ENCODE results near the gene ZC3H12D.
A peak's percentile ranks its signal among the peaks of the same experiment; 100 is the strongest.

Gene ZC3H12D

DNA sequence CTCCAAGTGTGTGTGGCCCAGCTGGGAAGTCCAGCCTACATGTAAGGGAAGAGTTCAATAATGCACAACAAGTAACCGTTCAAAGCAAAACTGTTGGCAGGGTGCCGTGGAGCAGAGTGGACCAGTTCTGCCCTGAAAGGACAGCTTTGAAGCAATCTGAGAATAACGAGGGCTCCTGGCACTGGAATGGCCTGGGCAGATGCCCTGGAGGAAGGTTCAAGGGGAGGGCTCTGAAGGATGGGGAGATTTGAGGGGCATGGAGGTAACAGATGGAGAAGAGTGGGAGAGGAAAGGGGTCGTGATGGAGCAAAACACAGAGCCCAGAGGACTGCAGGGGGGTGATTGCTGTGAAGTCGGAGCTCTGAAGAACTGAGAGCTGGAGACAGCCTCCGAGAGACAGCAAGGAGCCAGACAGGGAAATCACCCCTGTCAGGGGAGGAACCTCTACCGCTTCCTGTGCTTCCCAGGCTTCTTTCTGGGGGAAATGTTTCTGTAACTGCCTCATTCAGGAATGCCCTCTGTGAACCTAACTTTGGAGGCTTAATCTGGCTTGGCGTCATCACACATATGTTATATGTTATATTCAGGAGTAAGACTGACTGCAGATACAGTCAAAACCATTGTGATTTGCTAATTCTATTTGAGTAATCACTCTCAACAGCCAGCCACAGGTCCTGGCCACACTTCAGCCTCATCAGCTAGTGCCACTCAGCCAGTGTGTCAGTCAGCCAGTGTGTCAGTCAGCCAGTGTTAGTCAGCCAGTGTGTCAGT lies 41.2 kb downstream of the ZC3H12D start:
- no peak overlapping the region for H3K4me2 ChIP-seq (ENCODE audit: insufficient read depth, low read length, poor library complexity, severe bottlenecking)
- no peak overlapping the region for H3K9ac ChIP-seq (ENCODE audit: low read depth, low read length, poor library complexity)
- H2AFZ ChIP-seq (ENCODE audit: low read length), result no peak overlapping the region
- H2BK15ac ChIP-seq (ENCODE audit: low read length), result no peak overlapping the region
- H2BK120ac ChIP-seq (ENCODE audit: low read depth, low read length), result no peak overlapping the region
- H3K4me1 ChIP-seq (ENCODE audit: control insufficient read depth in 2 of 2, insufficient read depth in 1 of 2, low read depth in 1 of 2, low read length in 2 of 2), result peaks cover 0 to 3% of the 10 kb centered on the region in 2 donors
- H2AK5ac ChIP-seq (ENCODE audit: low read depth, low read length), result no peak overlapping the region
- H4K91ac ChIP-seq (ENCODE audit: low read depth, low read length, poor library complexity), result no peak overlapping the region
- H3K4me3 ChIP-seq (ENCODE audit: low read length in 2 of 2), result peak overlapping the region in 1 of 2 donors; percentile 10
- H4K8ac ChIP-seq (ENCODE audit: low read depth, low read length), result no peak overlapping the region
- no peak overlapping the region for H3K14ac ChIP-seq (ENCODE audit: low read length)
- no peak overlapping the region for H2BK12ac ChIP-seq (ENCODE audit: low read length)
- no peak for DNase-seq (ENCODE audit: low spot score)
- H3K4ac ChIP-seq (ENCODE audit: low read length), result no peak overlapping the region
- no peaks in the 10 kb centered on the region for H3K79me1 ChIP-seq (ENCODE audit: low read depth, low read length)
- no peak overlapping the region for H3K27ac ChIP-seq (replicated peaks; ENCODE audit: low read length)
- H2BK5ac ChIP-seq (ENCODE audit: low read length), result no peak overlapping the region
- H3K27me3 ChIP-seq (ENCODE audit: control insufficient read depth in 3 of 3, insufficient read depth in 3 of 3, low read depth in 1 of 3, low read length in 3 of 3), result peaks cover 0 to under 1% (median 0%) of the 10 kb centered on the region in 3 experiments
- no peaks in the 10 kb centered on the region for H3K36me3 ChIP-seq (replicated peaks in 1 of 2; ENCODE audit: control insufficient read depth in 2 of 2, insufficient read depth in 2 of 2, low read length in 2 of 2)
- no peak overlapping the region for H3K23ac ChIP-seq (ENCODE audit: low read depth, low read length, poor library complexity)
- H3K9me3 ChIP-seq (replicated peaks in 1 of 2; ENCODE audit: control insufficient read depth in 2 of 2, insufficient read depth in 1 of 2, low read depth in 1 of 2, low read length in 2 of 2), result peaks cover 0 to 4% of the 10 kb centered on the region in 2 donors
- no peak overlapping the region for H3K18ac ChIP-seq (ENCODE audit: low read length)
- no CpG with 5 or more reads among the region's 8 CpGs for WGBS, 2 donors (ENCODE audit: extremely low coverage in 2 of 2, insufficient read length in 2 of 2, insufficient replicate concordance in 1 of 2)

GRCh38 chr6:149441740-149442139 lies 43.1 kb downstream of the ZC3H12D start:
- no peak overlapping the region for H4K91ac ChIP-seq (ENCODE audit: low read depth, low read length, poor library complexity)
- WGBS, 2 donors (ENCODE audit: extremely low coverage in 2 of 2, insufficient read length in 2 of 2, insufficient replicate concordance in 1 of 2), result no CpG with 5 or more reads among the region's 9 CpGs
- H3K14ac ChIP-seq (ENCODE audit: low read length), result no peak overlapping the region
- H3K27ac ChIP-seq (replicated peaks; ENCODE audit: low read length), result no peak overlapping the region
- peaks cover 0 to 4% of the 10 kb centered on the region in 2 donors for H3K9me3 ChIP-seq (replicated peaks in 1 of 2; ENCODE audit: control insufficient read depth in 2 of 2, insufficient read depth in 1 of 2, low read depth in 1 of 2, low read length in 2 of 2)
- no peak overlapping the region for H3K4me3 ChIP-seq (ENCODE audit: low read length in 2 of 2)
- no peak overlapping the region for H2AK5ac ChIP-seq (ENCODE audit: low read depth, low read length)
- H2BK12ac ChIP-seq (ENCODE audit: low read length), result no peak overlapping the region
- H2AFZ ChIP-seq (ENCODE audit: low read length), result peak overlapping the region; percentile 66
- no peak overlapping the region for H2BK15ac ChIP-seq (ENCODE audit: low read length)
- no peak overlapping the region for H3K9ac ChIP-seq (ENCODE audit: low read depth, low read length, poor library complexity)
- H4K8ac ChIP-seq (ENCODE audit: low read depth, low read length), result no peak overlapping the region
- DNase-seq (ENCODE audit: low spot score), result no peak
- no peak overlapping the region for H3K4ac ChIP-seq (ENCODE audit: low read length)
- H3K4me1 ChIP-seq (ENCODE audit: control insufficient read depth in 2 of 2, insufficient read depth in 1 of 2, low read depth in 1 of 2, low read length in 2 of 2), result peaks cover 0 to 3% of the 10 kb centered on the region in 2 donors
- H3K23ac ChIP-seq (ENCODE audit: low read depth, low read length, poor library complexity), result no peak overlapping the region
- H2BK5ac ChIP-seq (ENCODE audit: low read length), result no peak overlapping the region
- H3K27me3 ChIP-seq (ENCODE audit: control insufficient read depth in 3 of 3, insufficient read depth in 3 of 3, low read depth in 1 of 3, low read length in 3 of 3), result no peaks in the 10 kb centered on the region
- no peak overlapping the region for H3K4me2 ChIP-seq (ENCODE audit: insufficient read depth, low read length, poor library complexity, severe bottlenecking)
- no peaks in the 10 kb centered on the region for H3K79me1 ChIP-seq (ENCODE audit: low read depth, low read length)
- H2BK120ac ChIP-seq (ENCODE audit: low read depth, low read length), result no peak overlapping the region
- no peaks in the 10 kb centered on the region for H3K36me3 ChIP-seq (replicated peaks in 1 of 2; ENCODE audit: control insufficient read depth in 2 of 2, insufficient read depth in 2 of 2, low read length in 2 of 2)
- H3K18ac ChIP-seq (ENCODE audit: low read length), result peak overlapping the region; percentile 21

DNA sequence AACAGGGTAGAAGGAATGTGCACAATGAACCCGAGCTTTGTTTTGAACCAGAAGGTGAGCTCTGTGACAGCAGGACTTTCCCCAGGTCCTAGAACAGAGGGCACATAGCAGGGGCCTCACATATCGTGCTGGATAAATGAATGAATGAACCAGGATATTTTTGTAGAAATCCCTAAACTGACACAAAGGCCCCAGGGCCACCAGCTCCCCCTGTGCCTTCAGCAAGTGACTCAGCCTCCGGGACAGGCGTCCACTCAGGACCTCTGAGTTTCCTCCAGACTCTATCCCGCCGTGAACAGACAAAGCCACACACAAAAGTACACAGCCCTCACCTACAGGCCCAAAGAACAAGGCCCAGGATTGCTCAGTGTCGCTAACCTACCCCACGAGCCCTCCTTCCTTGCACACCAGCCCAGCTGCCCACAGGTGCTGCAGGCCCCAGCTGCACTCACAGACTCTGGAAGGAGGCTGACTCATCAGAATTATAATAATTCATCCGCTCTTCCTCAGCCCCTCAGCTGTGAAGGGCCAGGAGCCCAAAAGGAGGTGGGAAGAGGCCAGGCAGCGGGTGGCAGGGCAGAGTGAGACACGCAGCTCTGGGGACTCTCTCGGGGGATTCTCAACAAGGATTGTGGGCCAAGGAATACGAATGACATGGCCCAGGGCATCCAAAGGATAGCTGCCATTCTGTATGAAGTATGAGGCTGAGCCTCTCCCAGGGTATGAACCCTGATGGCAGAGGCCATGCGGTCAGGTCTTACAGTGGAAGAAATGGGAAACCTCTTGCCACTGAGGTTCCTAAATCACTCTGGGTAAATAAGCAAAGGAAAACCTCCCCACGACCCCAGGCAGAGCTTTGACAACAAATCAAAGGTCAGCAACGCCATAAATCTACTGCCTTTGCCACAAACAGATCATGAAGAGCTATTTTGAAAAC lies 43.8 kb downstream of the ZC3H12D start:
- Histone ChIP-seq H4K91ac (ENCODE audit: low read depth, low read length, poor library complexity) (no peak overlapping the region), H2BK15ac (ENCODE audit: low read length) (no peak overlapping the region), H3K4me3 (ENCODE audit: low read length in 2 of 2) (no peak overlapping the region), H3K27me3 (ENCODE audit: control insufficient read depth in 3 of 3, insufficient read depth in 3 of 3, low read depth in 1 of 3, low read length in 3 of 3) (no peaks in the 10 kb centered on the region), H3K4ac (ENCODE audit: low read length) (no peak overlapping the region), H2AFZ (ENCODE audit: low read length) (peak overlapping the region; percentile 66), H3K79me1 (ENCODE audit: low read depth, low read length) (no peaks in the 10 kb centered on the region), H3K27ac (replicated peaks; ENCODE audit: low read length) (no peak overlapping the region), H3K23ac (ENCODE audit: low read depth, low read length, poor library complexity) (no peak overlapping the region), H2BK5ac (ENCODE audit: low read length) (no peak overlapping the region), H3K18ac (ENCODE audit: low read length) (peak overlapping the region; percentile 62), H2BK12ac (ENCODE audit: low read length) (no peak overlapping the region), H3K4me2 (ENCODE audit: insufficient read depth, low read length, poor library complexity, severe bottlenecking) (no peak overlapping the region), H4K8ac (ENCODE audit: low read depth, low read length) (no peak overlapping the region), H3K4me1 (ENCODE audit: control insufficient read depth in 2 of 2, insufficient read depth in 1 of 2, low read depth in 1 of 2, low read length in 2 of 2) (peaks cover 0 to 3% of the 10 kb centered on the region in 2 donors), H2AK5ac (ENCODE audit: low read depth, low read length) (no peak overlapping the region), H3K9ac (ENCODE audit: low read depth, low read length, poor library complexity) (no peak overlapping the region), H3K36me3 (replicated peaks in 1 of 2; ENCODE audit: control insufficient read depth in 2 of 2, insufficient read depth in 2 of 2, low read length in 2 of 2) (no peaks in the 10 kb centered on the region), H2BK120ac (ENCODE audit: low read depth, low read length) (no peak overlapping the region), H3K9me3 (replicated peaks in 1 of 2; ENCODE audit: control insufficient read depth in 2 of 2, insufficient read depth in 1 of 2, low read depth in 1 of 2, low read length in 2 of 2) (peaks cover 0 to 4% of the 10 kb centered on the region in 2 donors), H3K14ac (ENCODE audit: low read length) (no peak overlapping the region)
- no CpG with 5 or more reads among the region's 16 CpGs for WGBS, 2 donors (ENCODE audit: extremely low coverage in 2 of 2, insufficient read length in 2 of 2, insufficient replicate concordance in 1 of 2)
- no peak for DNase-seq (ENCODE audit: low spot score)

- no CpG with 5 or more reads among the region's 1 CpG for WGBS, 2 donors (ENCODE audit: extremely low coverage in 2 of 2, insufficient read length in 2 of 2, insufficient replicate concordance in 1 of 2)
Observed at GRCh38 chr6:149439626-149440025, 45.2 kb downstream of the ZC3H12D start.

More at GRCh38 chr6:149439626-149440025, 45.2 kb downstream of the ZC3H12D start:
- Histone ChIP-seq H4K8ac (ENCODE audit: low read depth, low read length) (no peak overlapping the region), H3K79me1 (ENCODE audit: low read depth, low read length) (no peaks in the 10 kb centered on the region), H2BK120ac (ENCODE audit: low read depth, low read length) (no peak overlapping the region), H3K4me3 (ENCODE audit: low read length in 2 of 2) (no peak overlapping the region), H3K23ac (ENCODE audit: low read depth, low read length, poor library complexity) (no peak overlapping the region), H2BK15ac (ENCODE audit: low read length) (no peak overlapping the region), H3K4ac (ENCODE audit: low read length) (no peak overlapping the region), H3K4me2 (ENCODE audit: insufficient read depth, low read length, poor library complexity, severe bottlenecking) (no peak overlapping the region), H2BK12ac (ENCODE audit: low read length) (no peak overlapping the region), H3K14ac (ENCODE audit: low read length) (no peak overlapping the region), H3K27ac (replicated peaks; ENCODE audit: low read length) (no peak overlapping the region), H3K27me3 (ENCODE audit: control insufficient read depth in 3 of 3, insufficient read depth in 3 of 3, low read depth in 1 of 3, low read length in 3 of 3) (no peaks in the 10 kb centered on the region), H4K91ac (ENCODE audit: low read depth, low read length, poor library complexity) (no peak overlapping the region), H3K36me3 (replicated peaks in 1 of 2; ENCODE audit: control insufficient read depth in 2 of 2, insufficient read depth in 2 of 2, low read length in 2 of 2) (no peaks in the 10 kb centered on the region), H3K9me3 (replicated peaks in 1 of 2; ENCODE audit: control insufficient read depth in 2 of 2, insufficient read depth in 1 of 2, low read depth in 1 of 2, low read length in 2 of 2) (peaks cover 0 to 2% of the 10 kb centered on the region in 2 donors), H3K18ac (ENCODE audit: low read length) (no peak overlapping the region), H3K4me1 (ENCODE audit: control insufficient read depth in 2 of 2, insufficient read depth in 1 of 2, low read depth in 1 of 2, low read length in 2 of 2) (peaks cover 0 to 3% of the 10 kb centered on the region in 2 donors), H2AFZ (ENCODE audit: low read length) (no peak overlapping the region), H3K9ac (ENCODE audit: low read depth, low read length, poor library complexity) (no peak overlapping the region), H2BK5ac (ENCODE audit: low read length) (no peak overlapping the region), H2AK5ac (ENCODE audit: low read depth, low read length) (no peak overlapping the region)
- no peak for DNase-seq (ENCODE audit: low spot score)
